ENCODE results near the gene RAB1B. TPM values are rescaled to one million over a fixed set of nuclear protein-coding genes. Genes with fewer than 3 reads are reported as not detected.

The RAB1B gene
- total and polyA plus RNA-seq, 5 donors: 114 to 170 (median 127) TPM

DNA sequence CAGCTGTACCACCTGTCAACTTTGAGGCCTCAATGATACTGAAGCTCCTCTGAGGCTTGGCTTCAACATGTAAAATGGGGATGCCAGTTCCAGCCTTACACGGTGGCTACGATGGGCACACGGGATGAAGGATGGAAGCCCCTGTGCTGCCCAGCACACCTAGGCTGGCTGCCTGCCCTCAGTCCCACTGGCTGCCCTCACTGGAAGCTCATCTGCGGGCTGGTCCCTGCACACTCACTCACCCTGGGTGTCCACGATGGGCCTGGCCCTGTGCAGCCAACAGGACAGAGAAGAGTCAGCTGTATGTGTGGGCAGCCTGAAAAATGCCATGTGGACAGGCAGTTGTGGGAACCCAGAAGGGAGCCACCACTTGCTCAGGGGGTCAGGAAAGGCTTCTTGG lies 18.3 kb downstream of the RAB1B start:
- no peaks in the 10 kb centered on the region for H3K9me3 ChIP-seq (ENCODE audit: control insufficient read depth, low read length)
- H3K4me1 ChIP-seq (ENCODE audit: control insufficient read depth, insufficient read depth, low read length): peaks cover 10% of the 10 kb centered on the region
- DNase-seq (no peak), ATAC-seq (no peak)
- no peak overlapping the region for H3K4me3 ChIP-seq (ENCODE audit: low read length)
- no peaks in the 10 kb centered on the region for H3K27me3 ChIP-seq (ENCODE audit: control insufficient read depth, insufficient read depth)
- WGBS: 80% methylated on average over 5 of the region's 5 CpGs
- no peak overlapping the region for H3K27ac ChIP-seq (ENCODE audit: low read length)
- intact Hi-C loops (cut with DNase I): no loop called here

DNA sequence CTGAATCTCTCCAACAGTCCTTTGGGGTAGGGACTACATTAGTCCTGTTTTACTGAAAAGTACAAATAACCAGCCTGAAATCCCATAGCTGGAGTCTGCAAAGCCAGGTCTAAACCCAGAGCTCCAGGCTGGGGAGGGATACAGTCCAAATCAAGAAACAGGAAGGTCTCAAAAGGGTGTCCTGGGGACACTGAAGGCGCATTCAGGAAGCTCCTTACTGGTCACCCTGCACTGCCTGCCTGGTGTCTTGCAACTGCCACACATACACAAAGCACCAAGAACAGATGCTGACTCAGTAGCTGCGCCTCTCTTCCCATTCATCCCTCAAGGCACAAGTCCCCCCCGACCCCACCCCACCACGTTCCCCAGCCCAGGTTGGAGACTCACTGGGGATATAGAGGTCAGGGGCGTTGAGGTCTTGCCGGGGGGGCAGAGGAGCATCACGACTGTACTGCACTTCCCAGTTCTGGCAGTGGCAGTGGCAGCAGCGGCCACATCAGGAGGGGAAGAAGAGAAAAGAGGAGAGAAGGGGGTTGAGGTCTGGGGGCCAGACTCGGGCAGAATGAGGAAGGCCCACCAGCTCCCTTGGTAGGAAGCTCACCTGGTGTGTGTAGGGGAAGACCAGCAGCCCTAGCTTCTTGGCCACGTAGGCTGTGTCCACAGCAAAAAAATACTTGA lies 18.9 kb downstream of the RAB1B start:
- no peak overlapping the region for H3K27ac ChIP-seq (ENCODE audit: low read length)
- no peak for ATAC-seq

DNA sequence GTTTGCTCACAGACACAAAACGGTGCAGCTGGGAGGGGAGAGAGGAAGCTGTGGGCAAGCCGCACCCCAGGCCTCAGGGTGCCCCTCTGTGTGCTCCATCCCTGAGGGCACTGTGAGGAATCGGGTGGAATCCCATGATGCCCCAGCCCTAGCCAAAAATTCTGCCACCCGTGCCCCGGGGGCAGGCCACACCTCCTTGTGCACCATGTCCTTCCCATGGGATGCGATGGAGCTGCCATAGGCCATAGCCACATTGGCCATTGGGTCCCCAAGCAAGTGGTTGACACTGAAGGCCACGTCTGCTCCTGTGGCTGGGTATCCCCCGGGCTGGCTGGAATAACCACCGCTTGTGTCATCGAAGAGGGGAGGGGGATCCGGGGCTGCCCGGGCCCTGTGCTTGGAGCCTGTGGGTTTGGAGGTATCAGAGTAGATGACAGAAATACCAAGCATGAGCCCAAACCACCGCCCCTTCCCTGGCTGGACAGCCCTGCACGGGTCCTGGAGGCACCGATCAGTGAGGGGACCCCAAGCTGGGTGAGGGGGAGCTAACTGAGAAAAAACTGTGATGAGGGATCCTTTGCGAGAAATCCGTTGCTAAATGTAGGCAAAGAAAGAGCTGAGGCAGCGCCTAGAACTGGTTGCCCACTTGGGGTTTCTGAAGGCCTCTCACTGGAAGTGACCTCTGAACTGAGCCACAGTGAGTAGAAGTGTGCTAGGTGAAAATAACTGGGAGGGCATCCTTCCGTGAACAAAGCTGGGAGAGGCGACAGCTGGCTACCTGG lies 19.6 kb downstream of the RAB1B start:
- intact Hi-C loops (cut with DNase I): no loop called here
- 36% methylated on average over 20 of the region's 20 CpGs for WGBS
- DNase-seq (peak in 1 of 3 donors; percentile 23), ATAC-seq (no peak)
- H3K4me3 ChIP-seq (ENCODE audit: low read length): peak overlapping the region; percentile 52
- H3K27ac ChIP-seq (ENCODE audit: low read length): peak overlapping the region; percentile 74
- H3K27me3 ChIP-seq (ENCODE audit: control insufficient read depth, insufficient read depth): no peaks in the 10 kb centered on the region
- H3K4me1 ChIP-seq (ENCODE audit: control insufficient read depth, insufficient read depth, low read length): peaks cover 10% of the 10 kb centered on the region
- H3K9me3 ChIP-seq (ENCODE audit: control insufficient read depth, low read length): no peaks in the 10 kb centered on the region

More for the DNA sequence above, 18.9 kb downstream of the RAB1B start:
- Histone ChIP-seq H3K4me3 (ENCODE audit: low read length) (no peak overlapping the region), H3K9me3 (ENCODE audit: control insufficient read depth, low read length) (no peaks in the 10 kb centered on the region), H3K4me1 (ENCODE audit: control insufficient read depth, insufficient read depth, low read length) (peaks cover 10% of the 10 kb centered on the region), H3K27me3 (ENCODE audit: control insufficient read depth, insufficient read depth) (no peaks in the 10 kb centered on the region)
- intact Hi-C loops (cut with DNase I): no loop called here
- DNase-seq: no peak
- 74% methylated on average over 10 of the region's 10 CpGs for WGBS

DNA sequence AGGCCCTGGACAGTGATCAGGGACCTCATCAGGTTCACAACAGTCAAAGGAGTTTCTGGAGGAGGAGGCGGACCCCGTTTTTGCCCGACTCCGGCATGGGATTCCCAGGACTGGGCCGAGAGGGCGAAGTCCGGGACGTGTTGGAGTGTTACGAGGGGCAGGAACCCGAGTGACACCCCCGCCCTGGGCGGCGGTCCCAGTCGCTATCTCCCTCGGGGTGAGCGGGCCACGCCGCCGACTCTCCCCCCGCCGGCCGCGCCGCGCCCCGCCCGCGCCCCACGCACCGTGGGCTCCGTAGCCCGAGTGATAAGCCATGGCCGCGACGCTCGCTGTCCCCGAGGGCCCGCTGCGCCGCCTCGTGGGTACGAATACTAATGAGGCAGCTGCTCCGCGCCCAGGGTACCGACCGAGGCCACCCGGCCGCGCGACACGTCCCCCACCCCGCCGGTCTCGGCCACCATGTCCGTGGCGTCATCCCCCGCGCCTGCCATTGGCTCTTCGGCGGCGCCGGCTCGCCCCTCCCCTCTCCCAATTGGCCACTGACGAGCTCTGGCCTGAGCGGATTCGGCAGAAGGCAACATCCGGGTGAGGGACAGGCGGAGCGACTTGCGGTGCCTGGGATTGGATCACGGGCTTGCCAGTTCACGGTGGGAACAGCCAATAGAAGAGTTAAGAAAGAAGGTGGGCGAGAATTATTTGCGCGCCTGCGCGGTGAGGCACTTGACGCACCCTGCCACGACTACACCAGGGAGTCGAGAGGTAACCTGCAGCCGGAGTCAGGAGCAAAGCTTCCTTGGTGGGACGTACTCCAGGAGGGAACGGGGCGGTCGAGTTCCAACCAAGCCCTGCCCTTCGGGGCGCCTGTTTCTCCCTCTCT lies 20.5 kb downstream of the RAB1B start, which contains the start of gene YIF1A:
TSS of gene YIF1A (minus strand) at position 473 of the 877 bp plus-strand sequence. CDS start at position 315, 158 bp downstream.
- DNase-seq (peak; percentile 99 to 100 (median 99)), ATAC-seq (peak; percentile 96)
- H3K27me3 ChIP-seq (ENCODE audit: control insufficient read depth, insufficient read depth): no peaks in the 10 kb centered on the region
- H3K9me3 ChIP-seq (ENCODE audit: control insufficient read depth, low read length): no peaks in the 10 kb centered on the region
- under 1% methylated on average over 87 of the region's 87 CpGs for WGBS
- peak within 1 kb of the TSS; percentile 76 for H3K27ac ChIP-seq (ENCODE audit: low read length)
- intact Hi-C loops (cut with DNase I): no loop called here
- H3K4me3 ChIP-seq (ENCODE audit: low read length): peak within 1 kb of the TSS; percentile 63
- peaks cover 10% of the 10 kb centered on the region for H3K4me1 ChIP-seq (ENCODE audit: control insufficient read depth, insufficient read depth, low read length)

DNA sequence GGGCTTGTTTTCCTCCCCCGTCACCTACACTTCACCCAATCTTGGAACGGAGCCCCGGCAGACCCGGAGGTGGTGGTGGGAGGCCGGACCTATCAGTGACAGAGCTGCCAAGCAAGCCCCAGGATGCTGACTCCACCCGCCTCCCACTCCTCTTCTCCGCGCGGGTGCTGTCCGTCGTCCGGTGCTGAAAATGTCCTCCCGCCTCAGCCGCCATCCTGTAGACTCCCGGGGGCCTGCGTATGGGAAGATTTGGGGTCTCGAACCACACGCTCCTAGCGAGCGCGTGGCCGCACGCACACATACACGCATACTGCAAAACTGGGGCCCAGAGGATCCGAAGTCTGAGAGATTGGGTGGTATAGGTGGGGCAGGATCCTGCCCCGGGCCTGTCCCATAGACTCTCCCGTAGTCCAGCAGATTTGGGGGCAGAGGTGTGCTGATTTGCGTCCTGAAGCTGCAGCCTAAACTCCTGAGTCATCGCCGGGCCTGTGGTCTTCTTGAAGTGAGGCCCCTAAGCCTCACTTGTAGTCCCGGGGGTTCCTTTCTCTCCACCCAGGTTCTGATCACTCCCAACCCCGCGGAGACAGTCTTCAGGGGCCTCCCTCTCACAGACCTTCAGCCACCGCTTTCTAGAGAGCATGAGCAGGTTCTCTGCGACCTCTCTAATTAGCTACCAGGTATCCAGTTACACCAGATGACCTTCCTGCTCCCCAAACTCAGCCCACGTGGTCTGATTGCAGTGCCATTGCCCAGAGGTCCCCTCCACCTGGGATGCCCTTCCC lies 21.3 kb downstream of the RAB1B start:
- Histone ChIP-seq H3K9me3 (ENCODE audit: control insufficient read depth, low read length) (no peaks in the 10 kb centered on the region), H3K4me1 (ENCODE audit: control insufficient read depth, insufficient read depth, low read length) (peaks cover 10% of the 10 kb centered on the region), H3K27me3 (ENCODE audit: control insufficient read depth, insufficient read depth) (no peaks in the 10 kb centered on the region), H3K4me3 (ENCODE audit: low read length) (peak overlapping the region; percentile 63), H3K27ac (ENCODE audit: low read length) (peak overlapping the region; percentile 76)
- ATAC-seq: peak; percentile 47 to 63
- peak; percentile 76 to 89 (median 88) for DNase-seq
- WGBS: 10% methylated on average over 36 of the region's 36 CpGs
- intact Hi-C loops (cut with DNase I): no loop called here

DNA sequence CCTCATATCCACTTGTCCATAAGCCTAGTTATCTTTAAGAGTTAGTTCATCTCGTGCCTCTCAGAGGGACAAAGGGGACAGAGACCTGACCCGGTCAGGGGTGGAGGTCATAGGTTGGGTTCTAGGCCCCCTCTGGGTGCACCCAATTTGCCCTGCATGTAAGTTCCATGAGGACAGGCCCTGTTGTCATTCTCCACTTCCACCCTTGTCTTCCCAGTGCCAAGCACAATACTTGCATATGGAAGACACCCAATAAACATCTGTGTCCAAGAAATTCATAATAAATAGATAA lies 21.8 kb downstream of the RAB1B start:
- no peaks in the 10 kb centered on the region for H3K27me3 ChIP-seq (ENCODE audit: control insufficient read depth, insufficient read depth)
- no peak overlapping the region for H3K4me3 ChIP-seq (ENCODE audit: low read length)
- 75% methylated on average over 2 of the region's 2 CpGs for WGBS
- no peaks in the 10 kb centered on the region for H3K9me3 ChIP-seq (ENCODE audit: control insufficient read depth, low read length)
- ATAC-seq: no peak
- DNase-seq: no peak
- intact Hi-C loops (cut with DNase I): no loop called here
- no peak overlapping the region for H3K27ac ChIP-seq (ENCODE audit: low read length)
- H3K4me1 ChIP-seq (ENCODE audit: control insufficient read depth, insufficient read depth, low read length): peaks cover 10% of the 10 kb centered on the region

DNA sequence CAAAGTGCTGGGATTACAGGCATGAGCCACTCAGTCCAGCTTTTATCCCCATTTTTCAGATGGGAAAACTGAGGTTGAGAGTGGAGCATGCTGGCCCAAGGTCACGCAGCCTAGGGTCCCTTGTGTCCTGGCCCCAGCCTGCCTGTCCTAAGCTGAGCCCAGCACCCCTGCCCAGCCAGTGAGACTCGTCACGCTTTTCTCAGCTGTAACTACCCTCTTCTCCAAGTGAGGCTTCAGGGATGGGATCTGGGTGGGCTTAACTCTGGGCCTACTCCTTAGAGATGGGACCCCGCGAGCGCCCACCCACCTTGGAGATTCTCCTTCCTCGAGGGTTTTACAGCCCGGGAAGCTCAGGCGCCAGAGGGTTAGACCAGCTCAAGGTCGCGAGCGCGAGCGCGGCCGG lies 22.9 kb downstream of the RAB1B start:
- intact Hi-C loops (cut with DNase I): no loop called here
- H3K27me3 ChIP-seq (ENCODE audit: control insufficient read depth, insufficient read depth): no peaks in the 10 kb centered on the region
- DNase-seq: no peak
- no peaks in the 10 kb centered on the region for H3K9me3 ChIP-seq (ENCODE audit: control insufficient read depth, low read length)
- peak overlapping the region; percentile 41 for H3K4me3 ChIP-seq (ENCODE audit: low read length)
- WGBS: 17% methylated on average over 16 of the region's 16 CpGs
- ATAC-seq: no peak
- H3K27ac ChIP-seq (ENCODE audit: low read length): no peak overlapping the region
- peaks cover 10% of the 10 kb centered on the region for H3K4me1 ChIP-seq (ENCODE audit: control insufficient read depth, insufficient read depth, low read length)

DNA sequence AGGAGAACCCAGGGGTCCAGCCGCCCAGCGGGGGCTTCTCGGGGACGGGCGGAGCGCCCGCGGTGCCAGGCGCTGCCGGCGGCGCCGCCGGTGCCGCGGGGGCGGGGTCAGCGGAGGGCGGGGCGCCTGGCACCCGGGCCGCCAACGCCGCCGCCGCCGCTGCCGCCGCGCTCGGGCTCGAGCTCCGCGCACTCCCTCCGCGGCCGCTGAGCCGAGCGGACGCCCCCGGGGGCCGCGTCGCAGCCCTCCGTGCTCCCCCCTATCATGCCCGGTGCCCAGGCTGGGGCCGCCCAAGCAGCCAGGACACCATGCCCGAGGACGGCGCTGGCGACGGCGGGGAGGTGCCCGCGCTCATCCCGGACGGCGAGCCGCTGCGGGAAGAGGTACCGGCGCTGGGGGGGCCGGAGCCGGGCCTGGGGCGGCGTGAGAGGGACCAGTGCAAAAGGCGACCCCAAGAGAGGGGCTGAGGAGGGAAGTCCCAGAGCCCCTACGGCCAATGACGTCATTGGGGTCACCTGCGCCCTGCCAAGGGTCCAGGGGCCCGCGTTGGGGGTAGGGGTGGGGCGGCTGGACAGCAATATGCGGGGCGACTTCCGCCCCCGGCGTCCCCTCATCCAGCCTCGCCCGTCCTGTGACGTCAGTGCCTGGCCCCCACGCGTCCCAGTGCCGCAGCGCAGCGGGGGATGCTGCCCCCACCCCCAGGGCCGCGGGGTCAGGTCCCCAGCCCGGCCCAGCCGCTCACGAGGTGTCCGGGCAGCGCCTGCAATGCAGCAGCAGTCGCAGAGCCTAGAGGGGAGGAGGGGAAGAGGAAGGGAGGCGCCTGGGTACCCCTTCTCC lies 23.5 kb downstream of the RAB1B start, which contains the start of gene TMEM151A:
TSS of gene TMEM151A (plus strand) at position 189 of the 837 bp plus-strand sequence. CDS start at position 309, 120 bp downstream.
- no peaks in the 10 kb centered on the region for H3K27me3 ChIP-seq (ENCODE audit: control insufficient read depth, insufficient read depth)
- intact Hi-C loops (cut with DNase I): no loop called here

DNA sequence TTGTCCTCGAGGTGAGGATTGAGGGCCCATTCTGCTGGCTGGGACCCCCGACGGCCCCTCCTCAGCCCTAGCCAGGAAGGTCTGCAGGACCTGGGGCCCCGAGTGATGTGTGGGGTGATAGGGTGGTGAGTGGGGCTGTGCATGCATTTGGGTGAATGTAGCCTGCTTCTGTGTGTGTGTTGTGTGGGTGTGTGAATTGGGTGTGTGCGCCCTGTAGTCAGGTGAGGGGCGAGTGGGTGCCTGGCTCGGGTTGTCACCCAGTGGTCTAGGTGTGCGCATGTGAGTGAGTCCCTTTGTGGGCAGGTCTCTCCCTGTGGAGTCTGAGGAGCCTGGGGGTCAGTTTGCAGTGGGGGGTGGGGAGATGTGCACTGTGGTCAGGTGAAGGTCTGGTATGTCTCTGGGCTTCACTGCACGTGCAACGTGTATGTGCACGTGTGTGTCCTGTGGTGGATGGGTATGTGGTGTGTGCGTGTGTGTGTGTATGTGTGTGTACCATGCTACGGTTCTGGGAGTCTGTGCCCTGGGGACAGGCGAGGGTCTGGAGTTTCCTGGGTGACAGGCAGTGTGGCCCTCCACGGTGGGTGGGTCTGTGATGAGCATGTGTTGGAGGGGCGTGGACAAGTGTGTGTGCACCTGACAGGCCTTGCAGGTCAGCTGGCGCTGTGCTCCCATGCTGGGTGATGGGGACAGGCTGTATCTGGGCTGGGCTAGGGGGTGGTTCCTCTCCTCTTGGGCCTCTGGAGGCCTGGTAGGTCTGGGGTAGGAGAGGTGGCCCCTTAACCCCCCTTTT lies 24.3 kb downstream of the RAB1B start:
- intact Hi-C loops (cut with DNase I): no loop called here
- 55% methylated on average over 17 of the region's 17 CpGs for WGBS
- Histone ChIP-seq H3K27me3 (ENCODE audit: control insufficient read depth, insufficient read depth) (no peaks in the 10 kb centered on the region), H3K27ac (ENCODE audit: low read length) (no peak overlapping the region), H3K4me1 (ENCODE audit: control insufficient read depth, insufficient read depth, low read length) (peaks cover 10% of the 10 kb centered on the region), H3K9me3 (ENCODE audit: control insufficient read depth, low read length) (no peaks in the 10 kb centered on the region), H3K4me3 (ENCODE audit: low read length) (no peak overlapping the region)
- no peak for DNase-seq
- ATAC-seq: no peak

More for the DNA sequence above, 23.5 kb downstream of the RAB1B start, which contains the start of gene TMEM151A:
- Histone ChIP-seq H3K27ac (ENCODE audit: low read length) (no peak within 1 kb of the TSS), H3K4me3 (ENCODE audit: low read length) (peak within 1 kb of the TSS; percentile 41), H3K9me3 (ENCODE audit: control insufficient read depth, low read length) (no peaks in the 10 kb centered on the region), H3K4me1 (ENCODE audit: control insufficient read depth, insufficient read depth, low read length) (peaks cover 10% of the 10 kb centered on the region)
- ATAC-seq (no peak), DNase-seq (peak in 1 of 3 donors; percentile 70)
- WGBS: 2% methylated on average over 95 of the region's 95 CpGs

Data from right cardiac atrium (tissue), 5 donors.